Stimulated activated CD4-positive, alpha-beta T cell treated with anti-CD3 and anti-CD28 coated beads, Interleukin-12 subunit alpha, Interleukin-12 subunit beta, amount 100 ng/mL, for 24 hours (primary cell): Measurements from ENCODE around the gene ZEB1.
A peak's percentile ranks its signal among the peaks of the same experiment; 100 is the strongest.

Experiments
- DNase-seq, 2 experiments: peaks; one replicate each; pipeline ENCODE4 v3.0.0-alpha.2; 2020; ENCODE audit warnings: low read depth in 2 of 2

ZEB1 gene

DNA sequence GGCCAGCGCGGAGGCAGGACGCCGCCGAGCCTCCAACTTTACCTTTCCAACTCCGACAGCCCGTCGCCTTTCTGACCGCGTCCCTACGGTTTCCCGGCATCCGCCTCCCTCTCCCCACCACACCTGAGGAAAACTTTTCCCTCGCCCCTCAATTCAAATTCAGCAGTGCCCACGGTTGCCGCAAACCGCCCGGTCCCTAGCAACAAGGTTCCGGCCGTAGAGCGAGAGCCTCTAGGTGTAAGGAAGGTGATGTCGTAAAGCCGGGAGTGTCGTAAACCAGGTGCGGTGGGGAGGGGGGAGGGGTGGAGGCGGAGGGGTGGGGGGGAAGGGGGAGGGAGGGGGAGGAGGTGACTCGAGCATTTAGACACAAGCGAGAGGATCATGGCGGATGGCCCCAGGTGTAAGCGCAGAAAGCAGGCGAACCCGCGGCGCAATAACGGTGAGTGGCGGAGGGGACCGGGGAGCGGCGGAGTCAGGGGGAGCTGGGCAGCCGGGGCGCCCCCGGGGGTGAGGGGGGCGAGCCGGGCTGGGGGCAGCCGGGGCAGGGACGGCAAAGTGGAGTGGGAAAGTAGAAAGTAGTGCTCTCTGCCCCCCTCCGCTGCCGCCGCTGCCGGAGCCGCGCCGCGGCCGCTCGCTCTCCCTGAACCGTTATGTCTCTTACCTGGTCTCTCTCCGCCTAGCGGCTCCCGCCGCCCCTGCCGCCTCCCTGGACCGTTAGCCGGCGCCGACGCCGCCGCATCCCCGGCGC is at the start of gene ZEB1:
Gene ZEB1 (plus strand): TSS at position 363 of the 748 bp plus-strand sequence. CDS start 19 bp downstream, at position 382.
- DNase-seq, result peak; percentile 77 to 87

DNA sequence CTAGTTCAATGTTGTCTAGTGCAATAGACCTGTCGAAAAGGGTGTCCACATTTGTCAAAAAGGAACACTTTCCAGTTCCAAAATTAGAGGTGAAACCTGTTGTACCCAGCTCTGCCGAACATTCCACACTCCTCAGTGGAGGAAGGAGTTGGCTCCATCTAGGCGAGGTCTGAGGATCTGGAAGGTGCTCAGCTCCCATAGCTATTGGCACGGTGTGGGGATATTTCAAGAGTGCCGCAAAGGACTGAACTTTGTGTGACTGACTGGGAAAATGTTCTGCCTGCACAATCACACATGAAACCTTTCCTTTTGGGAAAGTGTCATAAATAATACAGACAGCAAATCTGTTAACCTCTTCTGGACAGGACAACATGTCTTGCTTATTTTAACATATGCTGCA is 48.1 kb upstream of the ZEB1 start:
- no peak for DNase-seq

DNA sequence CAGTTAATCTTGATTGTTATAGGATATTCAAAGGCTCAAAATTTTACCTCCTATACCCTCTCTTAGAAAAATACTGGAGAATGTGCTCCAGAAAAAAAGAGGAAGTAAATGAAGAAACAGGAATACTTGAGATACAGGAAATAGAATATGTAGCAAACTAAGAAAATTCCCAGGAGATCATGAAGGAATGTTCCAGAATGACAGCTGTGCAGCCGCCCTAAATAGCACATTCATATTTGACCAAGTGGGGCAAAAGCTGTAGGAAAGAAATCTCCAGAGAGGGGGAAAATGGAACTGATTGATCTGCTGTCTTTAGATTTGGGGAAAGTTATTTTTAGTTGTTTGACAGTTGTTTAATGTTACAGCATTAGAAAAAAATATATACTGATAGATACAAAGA is 46.2 kb upstream of the ZEB1 start:
- no peak for DNase-seq

DNA sequence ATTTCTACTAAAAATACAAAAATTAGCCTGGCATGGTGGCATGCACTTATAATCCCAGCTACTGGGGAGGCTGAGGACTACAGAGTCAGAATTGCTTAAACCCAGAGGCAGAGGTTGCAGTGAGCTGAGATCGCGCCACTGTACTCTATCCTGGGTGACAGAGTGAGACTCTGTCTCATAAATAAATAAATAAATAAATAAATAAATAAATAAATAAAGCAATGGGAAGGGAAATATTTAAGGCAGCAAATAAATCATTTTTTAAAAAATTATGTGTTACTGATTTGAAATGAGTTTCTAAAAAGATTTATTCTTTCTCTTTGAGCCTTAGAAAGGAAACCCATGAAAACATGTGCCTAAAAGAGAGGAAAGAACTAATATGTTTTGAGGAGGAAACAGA is 45.2 kb upstream of the ZEB1 start:
- DNase-seq, result no peak

DNA sequence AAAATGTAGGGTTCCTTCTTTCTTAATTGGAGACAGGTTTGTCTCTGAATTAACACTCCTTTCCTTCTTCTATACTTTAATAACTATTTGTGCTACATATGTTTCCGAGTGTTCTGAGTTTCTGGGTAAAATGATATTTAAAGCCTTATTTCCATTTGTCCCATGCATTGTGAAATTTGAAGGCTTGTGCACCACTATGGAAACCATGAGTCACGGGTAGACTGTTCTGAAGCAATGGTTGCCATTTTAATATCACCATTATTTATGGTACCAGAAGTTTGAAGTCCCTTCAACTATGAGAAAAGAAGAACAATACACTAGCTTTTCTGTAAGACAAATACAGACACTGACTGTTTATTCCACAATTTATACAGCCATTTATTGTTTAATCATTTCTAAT is 44.7 kb upstream of the ZEB1 start:
- DNase-seq, result no peak

DNA sequence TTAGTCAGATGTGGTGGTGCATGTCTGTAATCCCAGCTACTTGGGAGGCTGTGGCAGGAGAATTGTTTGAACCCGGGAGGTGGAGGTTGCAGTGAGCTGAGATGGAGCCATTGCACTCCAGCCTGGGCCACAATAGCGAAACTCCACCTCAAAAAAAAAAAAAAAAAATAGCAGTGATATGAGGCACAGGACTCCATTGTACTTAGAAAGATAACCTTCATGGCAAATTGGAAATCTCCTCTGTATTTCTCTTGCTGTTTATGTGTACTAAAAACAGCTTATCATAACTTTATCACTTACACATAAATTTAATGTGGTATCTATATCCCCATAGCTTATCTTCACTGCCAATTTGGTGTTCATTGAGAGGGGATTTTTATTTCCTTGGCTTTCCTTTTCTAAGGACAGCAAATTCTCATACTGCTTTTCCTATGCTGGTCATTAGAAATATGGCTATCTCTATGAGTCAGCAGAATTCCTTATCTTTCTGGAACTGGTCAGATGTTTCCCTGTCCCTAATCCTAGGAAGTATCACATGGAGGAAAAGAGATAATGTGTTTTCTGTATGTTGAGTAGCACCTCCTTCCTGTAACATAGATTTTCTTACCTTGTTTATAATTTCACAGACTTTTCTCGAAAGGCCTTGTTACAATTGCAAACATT is 40.6 kb upstream of the ZEB1 start:
- no peak for DNase-seq

DNA sequence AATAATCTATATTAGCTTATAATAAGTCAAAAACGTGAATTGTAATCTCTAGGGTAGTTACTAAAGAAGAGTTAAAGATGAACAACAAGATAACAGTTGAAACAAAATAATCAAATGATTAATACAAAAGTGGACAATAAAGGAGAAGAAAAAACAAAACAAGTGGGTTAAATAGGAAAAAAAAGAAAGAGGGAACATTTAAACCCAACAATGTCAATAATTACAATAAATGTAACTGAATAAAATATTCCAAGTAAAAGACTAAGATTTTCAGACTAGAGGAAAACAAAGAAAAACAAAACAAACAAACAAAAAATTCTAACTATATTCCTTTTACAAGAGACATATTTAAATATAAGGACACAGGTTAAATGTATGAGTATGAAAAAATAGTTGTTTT is 38.0 kb upstream of the ZEB1 start:
- DNase-seq, result no peak

DNA sequence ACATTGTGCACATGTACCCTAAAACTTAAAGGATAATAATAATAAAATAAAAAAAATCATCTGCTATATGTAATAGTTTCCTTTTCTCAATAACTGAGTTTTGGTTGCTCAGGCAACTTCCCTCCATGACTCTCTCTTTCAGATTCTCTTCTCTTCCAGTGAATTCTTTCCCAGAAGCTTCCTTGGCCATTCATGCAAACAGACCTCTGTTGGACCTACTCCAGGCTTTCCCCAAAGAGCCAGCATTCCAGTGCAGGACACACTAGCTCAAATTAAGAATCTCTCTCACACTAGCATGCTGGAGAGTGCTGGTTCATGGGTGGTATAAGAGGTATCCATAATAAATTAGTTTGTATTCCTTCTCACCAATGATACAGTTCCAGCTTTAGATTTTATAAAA is 31.0 kb upstream of the ZEB1 start:
- DNase-seq, result no peak

DNA sequence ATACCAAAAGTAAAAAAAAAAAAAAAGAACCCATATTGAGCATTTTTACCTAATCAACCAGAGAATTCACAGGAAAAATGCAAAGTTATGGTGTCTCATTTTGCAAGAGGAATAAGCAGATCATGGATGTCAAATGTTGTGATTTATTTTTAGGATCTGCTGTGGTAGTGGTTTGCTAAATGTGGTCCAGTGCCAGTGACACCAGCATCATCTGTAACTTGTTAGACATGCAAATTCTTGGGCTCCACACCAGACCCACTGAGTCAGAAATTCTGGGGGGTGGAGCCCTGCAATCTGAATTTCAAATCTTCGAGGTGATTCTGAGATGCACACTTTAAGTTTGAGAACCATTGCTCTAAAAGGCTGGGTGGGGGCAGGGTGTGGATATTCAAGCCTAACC is 30.1 kb upstream of the ZEB1 start:
- no peak for DNase-seq

DNA sequence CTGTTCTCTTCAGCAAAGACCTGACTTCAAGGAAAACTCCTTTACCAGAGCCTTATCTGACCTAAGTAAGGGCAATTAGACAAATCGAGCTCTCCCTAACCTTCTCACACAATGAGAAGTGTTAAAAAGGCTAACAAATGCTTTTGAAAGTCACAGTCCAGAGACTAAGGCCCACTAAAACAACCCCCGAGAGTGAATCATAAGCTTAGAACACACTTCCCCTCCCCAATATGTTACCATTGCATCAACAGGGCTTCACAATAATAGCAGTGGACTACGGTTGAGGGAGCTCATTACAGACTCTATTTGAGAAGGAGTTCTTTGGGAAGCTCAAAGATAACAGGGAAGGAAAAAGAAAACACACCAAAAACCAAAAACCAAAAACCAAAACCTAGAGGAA is 28.6 kb upstream of the ZEB1 start:
- no peak for DNase-seq

DNA sequence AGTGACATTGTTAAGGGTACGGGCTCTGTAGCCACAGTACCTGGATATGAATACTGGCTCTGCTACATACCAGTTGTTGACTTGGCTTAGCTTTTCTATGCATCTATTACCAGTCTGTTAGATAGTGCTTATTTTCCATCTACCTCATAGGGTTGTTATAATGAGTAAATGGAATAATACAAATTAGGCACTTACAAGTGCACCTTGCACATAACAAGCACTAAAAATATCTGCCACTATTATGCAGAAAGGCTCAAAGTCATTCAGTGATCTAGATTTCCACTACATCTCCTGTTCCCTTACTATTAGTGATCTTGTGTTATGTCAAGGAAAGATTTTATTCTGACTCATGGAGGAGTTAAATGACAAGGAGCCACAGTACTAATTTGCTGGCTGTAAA is 27.9 kb upstream of the ZEB1 start:
- no peak for DNase-seq

DNA sequence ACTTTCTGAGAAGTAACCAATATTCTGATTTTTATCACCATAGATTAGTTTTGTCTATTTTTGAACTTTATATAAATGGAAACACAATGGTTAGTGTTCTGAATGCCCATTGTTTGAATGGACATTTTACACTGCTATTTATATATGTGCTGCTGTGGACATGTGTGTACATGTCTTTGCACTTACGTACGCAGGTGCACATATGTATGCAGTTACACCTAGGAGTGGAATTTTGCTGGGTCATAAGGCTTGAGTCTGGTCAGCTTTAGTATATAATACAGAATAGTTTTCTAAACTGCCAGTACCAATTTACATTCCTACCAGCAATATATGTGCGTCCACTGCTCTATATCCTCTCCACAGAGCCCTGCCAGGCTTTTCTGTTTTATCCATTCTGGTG is 24.5 kb upstream of the ZEB1 start:
- DNase-seq, result no peak

DNA sequence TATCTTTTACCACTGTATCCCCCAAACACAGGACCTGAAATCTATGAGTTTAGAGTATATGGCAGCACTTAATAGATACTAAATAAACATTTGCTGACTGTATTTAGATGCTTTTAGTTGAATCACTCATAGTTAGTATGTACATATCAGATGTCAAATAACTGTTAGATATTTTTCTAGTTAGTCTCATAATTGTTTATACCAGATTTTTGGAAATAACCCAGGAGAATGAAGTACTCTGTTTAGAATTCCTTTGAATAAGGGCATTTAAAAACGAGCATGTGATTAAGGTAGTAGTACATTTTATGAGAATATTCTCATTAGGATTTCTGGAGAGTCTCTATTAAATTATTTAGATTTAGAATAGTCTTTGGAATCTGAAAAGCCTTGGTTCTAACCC is 22.3 kb upstream of the ZEB1 start:
- DNase-seq, result no peak

DNA sequence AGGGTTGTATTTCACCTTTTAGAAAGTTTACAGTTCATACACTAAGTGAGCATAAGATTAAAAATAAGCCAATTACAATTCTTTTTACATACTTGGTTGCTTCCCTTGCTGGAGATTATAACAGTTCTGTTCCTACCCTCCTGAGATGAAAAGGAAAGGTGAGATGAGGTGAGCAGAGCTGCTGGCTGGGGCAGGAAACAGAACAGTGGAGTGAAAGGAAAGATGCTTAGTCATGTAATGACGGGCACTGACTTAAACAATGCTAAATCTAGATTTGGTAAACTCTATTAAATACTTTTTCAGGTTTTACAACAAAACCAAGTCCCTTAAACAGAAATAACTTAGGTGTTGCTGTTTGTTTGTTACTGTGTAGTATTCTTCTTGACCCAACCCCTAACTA is 19.9 kb upstream of the ZEB1 start:
- DNase-seq, result no peak

DNA sequence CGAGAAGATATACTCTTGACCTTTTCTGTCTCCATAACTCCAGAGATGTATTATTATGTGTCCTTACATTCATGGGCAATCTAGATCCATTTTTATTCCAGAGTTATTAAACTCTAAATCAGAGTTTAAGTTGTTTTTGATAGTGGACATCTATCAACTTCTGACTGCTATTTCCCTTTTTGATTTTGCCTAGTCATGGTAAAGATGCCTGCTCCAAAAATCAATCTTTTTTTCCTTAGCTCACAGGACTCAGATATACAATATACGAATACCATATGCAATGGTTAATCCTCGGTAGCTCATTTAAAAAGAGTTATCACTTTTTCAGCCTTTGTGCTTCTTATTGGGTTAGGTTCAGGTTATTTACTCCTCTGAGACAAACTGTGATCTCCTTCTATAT is 15.8 kb upstream of the ZEB1 start:
- no peak for DNase-seq

DNA sequence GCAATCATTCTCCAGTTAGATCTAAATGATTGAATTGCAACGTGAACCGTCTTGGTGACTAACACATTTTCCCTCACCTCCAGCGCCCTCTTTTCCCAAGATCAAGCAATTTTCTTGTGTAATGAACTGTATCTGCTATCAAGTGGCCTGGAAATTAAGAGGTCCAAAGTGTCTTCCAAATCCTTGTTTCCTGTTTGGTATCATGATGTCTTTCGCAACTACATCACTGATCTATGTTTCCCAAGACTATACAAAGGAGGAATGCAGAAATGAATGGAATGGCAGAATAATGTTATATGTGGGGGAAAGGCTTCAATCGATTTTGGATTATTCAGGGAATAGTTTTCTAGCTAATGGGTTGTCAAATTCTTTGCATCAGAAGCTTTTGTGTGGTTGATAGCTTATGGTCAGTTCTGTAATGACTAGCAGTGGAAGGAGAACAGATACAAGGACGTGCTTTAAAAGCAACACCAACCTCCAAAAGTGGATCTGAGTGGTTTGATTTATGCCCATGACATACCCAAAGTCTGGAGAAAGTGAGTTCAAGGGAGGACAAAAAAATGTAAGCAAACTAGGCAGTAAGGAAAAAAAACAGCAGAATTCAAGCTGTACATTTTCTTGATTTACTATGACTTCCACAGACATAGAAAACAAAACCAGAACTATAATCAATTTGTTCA is 14.6 kb upstream of the ZEB1 start:
- no peak for DNase-seq

DNA sequence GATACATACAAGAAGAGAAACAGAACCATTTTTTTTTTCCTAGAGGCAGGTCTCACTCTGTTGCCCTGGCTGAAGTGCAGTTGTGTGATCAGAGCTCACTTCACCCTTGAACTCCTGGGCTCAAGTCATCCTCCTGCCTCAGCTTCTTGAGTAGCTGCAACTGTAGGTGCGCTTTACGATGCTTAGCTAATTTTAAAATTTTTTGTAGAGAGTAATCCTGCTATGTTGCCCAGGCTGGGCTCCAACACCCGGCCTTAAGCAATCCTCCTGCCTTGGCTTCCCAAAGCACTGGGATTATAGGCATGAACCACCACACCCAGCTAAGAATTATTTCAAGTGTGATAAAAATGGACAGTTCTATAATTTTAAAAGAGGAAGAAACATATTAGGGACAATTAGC is 5.6 kb upstream of the ZEB1 start:
- no peak for DNase-seq

DNA sequence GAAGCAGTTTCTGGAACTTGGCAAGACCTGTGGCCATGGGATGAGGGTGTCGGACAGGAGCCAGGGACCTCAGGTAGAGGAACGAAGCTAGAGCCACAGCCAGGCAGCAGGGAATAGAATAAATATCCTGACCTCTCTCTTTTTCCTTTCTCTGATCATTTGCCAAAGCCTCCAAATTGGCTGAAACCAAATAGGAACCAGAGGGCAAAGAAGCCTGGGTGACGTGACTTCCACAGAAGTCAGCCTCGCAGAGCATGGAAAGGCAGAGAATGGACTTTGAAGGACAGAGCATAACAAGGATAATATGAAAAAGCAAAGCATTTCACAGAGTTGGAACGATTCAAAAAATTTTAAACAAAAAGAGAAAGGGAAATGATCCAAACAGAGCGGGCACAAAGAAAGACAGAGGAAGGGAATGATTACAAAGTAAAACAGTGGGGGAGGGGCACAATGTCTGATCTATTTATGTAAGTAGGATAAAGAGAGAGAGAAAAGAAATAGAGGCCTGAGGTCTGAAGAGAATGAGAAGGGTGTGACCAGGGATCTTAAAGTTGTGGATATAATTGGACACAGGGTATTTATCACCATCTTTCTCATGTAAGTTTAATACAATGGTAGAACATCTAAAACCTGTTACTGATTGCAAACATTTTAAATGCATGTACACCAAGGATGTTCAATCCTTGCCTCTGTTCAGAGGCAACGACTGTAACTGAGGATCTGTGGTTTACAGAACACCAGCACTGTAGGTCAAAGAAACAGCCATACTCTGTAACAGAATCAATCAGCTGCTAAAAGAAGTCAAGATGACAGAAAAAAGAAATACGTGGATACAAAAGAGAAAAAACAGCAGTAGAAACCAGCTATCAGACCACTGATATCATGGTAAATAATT is 4.5 kb upstream of the ZEB1 start:
- no peak for DNase-seq

DNA sequence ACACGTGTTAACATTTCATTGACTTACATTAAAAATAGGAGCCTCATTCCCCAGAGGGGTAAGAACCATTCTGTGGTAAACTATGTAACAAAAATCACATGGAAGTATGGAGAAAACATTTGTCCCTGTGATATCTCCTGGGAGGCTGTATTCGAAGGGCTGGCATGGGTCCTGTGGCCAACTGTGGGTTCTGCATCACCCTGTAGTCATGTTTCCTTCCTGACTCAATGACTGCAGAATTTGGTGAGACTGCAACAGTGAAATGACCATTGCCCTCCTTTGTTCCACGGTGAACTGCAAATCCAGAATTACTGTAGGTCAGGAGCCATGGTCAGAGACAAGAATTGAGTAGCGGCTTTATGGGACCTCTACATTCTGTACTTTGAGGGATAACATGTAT is 3.6 kb upstream of the ZEB1 start:
- no peak for DNase-seq

DNA sequence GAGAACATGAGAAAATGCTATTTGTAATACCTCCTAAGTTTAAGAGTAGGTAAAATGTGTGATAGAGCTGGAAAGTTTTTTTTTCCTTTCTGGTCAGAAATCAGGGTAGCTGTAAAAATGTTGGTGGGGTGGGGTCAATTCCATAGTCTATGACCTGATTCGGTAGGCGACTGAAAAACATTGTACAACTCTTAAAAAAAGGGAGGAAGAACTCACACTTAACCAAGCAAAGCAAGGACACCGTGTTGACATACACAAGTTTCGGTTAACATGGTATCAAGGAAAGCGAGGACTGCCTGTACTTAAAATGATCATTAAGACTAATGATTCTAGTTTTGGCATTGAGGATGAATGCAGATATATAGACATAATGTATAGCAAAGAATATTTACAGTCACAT is 1.8 kb upstream of the ZEB1 start:
- no peak for DNase-seq

DNA sequence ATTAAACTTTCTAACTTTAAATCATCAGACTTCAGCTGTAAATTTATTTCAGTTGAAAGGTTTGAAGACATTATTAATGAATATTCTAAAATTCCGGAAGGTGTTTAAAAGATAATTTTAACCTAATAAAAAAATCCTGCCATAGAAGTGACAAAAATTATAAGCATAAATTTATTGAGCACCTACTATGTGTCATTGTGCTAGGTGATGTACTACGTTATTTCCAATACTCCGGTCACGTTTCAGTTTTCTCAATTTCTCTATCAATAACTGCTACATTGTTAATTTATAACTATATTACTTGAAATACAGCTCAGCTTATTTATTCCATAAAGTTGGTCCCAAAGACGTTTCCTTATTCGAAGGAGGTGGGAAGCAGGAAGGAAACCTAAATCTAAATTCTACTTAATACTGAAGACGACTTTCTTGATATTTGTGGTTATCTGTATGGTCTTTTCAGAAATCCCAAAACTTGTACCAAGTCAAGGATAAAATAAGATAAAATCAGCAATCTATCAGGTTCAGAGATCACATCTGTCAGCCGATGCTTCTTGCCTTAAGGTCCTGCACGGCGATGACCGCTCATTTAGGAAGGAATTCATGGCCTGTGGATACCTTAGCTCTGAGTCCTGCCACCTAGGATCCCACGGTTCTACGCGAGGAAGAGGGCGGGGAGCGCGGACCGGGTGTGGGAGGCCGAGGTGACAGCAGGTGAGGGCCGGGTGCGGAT is 1.2 kb upstream of the ZEB1 start:
- peak in 1 of 2 experiments; percentile 67 for DNase-seq
